Skin epidermis (tissue), 12 donors: ENCODE measurements around the gene CHST8.
"Not testable (repeated sequence)": the region's sequence is repeated elsewhere in the genome, so short reads cannot be mapped to it uniquely, and the experiment has no call there.

ENCODE experiments used
- H3K27ac ChIP-seq, 21 experiments: fragments of 200-600 bp; sonication (generic) in 11 of 21; one replicate each; pipeline ENCODE4 v1.5.0; 2020; ENCODE audit warnings: mild to moderate bottlenecking in 3 of 21, inconsistent platforms in 2 of 21, moderate library complexity in 2 of 21
- H3K4me3 ChIP-seq, 7 experiments: fragments of 200-600 bp; sonication (generic) in 2 of 7; one replicate each; pipeline ENCODE4 v1.5.0; 2020; ENCODE audit warnings: inconsistent platforms in 2 of 7, mild to moderate bottlenecking in 2 of 7, moderate library complexity in 1 of 7

CHST8 gene

GRCh38 chr19:33812388-33813330 is 190.9 kb downstream of the CHST8 start:
- Histone ChIP-seq H3K27ac (no peak overlapping the region), H3K4me3 (no peak overlapping the region)

GRCh38 chr19:33813391-33814101 is 191.8 kb downstream of the CHST8 start:
- no peak overlapping the region for H3K4me3 ChIP-seq
- H3K27ac ChIP-seq: no peak overlapping the region

GRCh38 chr19:33814181-33815165 is 192.7 kb downstream of the CHST8 start:
- H3K4me3 ChIP-seq: no peak overlapping the region
- peak overlapping the region in 2 of 21 experiments; percentile 15 to 27 for H3K27ac ChIP-seq

GRCh38 chr19:33815380-33816340 is 193.9 kb downstream of the CHST8 start:
- Histone ChIP-seq H3K4me3 (no peak overlapping the region), H3K27ac (peak overlapping the region in 2 of 21 experiments; percentile 21 to 29)

- Histone ChIP-seq H3K4me3 (no peak overlapping the region), H3K27ac (peak overlapping the region in 6 of 21 experiments; percentile 3 to 35 (median 20))
Observed at GRCh38 chr19:33818411-33818810, 196.7 kb downstream of the CHST8 start.

- H3K4me3 ChIP-seq: not testable (repeated sequence)
- H3K27ac ChIP-seq: peak overlapping the region in 18 of 21 experiments; percentile 73 to 98 (median 92)
Observed at GRCh38 chr19:33819078-33819477, 197.3 kb downstream of the CHST8 start.

GRCh38 chr19:33819506-33819879 is 197.7 kb downstream of the CHST8 start:
- H3K27ac ChIP-seq: peak overlapping the region in 20 of 21 experiments; percentile 73 to 98 (median 92)
- H3K4me3 ChIP-seq: peak overlapping the region; percentile 28 to 43 (median 34)

- H3K27ac ChIP-seq: peak overlapping the region; percentile 72 to 98 (median 92)
- H3K4me3 ChIP-seq: peak overlapping the region; percentile 28 to 43 (median 34)
Observed at GRCh38 chr19:33819880-33820781, 198.4 kb downstream of the CHST8 start.

GRCh38 chr19:33821871-33822270 is 200.1 kb downstream of the CHST8 start:
- Histone ChIP-seq H3K27ac (peak overlapping the region in 8 of 21 experiments; percentile 87 to 95 (median 91)), H3K4me3 (no peak overlapping the region)
